HG03442 (cell line): ENCODE results near the gene PSMB5.

ENCODE experiments used
- ATAC-seq: cut with Tn5 transposase; IDR thresholded peaks from one replicate; pipeline ENCODE4 v1.9.1; 2021; ENCODE audit warnings: mild to moderate bottlenecking, moderate library complexity; ENCODE audit not compliant: unreplicated experiment

PSMB5 gene

DNA sequence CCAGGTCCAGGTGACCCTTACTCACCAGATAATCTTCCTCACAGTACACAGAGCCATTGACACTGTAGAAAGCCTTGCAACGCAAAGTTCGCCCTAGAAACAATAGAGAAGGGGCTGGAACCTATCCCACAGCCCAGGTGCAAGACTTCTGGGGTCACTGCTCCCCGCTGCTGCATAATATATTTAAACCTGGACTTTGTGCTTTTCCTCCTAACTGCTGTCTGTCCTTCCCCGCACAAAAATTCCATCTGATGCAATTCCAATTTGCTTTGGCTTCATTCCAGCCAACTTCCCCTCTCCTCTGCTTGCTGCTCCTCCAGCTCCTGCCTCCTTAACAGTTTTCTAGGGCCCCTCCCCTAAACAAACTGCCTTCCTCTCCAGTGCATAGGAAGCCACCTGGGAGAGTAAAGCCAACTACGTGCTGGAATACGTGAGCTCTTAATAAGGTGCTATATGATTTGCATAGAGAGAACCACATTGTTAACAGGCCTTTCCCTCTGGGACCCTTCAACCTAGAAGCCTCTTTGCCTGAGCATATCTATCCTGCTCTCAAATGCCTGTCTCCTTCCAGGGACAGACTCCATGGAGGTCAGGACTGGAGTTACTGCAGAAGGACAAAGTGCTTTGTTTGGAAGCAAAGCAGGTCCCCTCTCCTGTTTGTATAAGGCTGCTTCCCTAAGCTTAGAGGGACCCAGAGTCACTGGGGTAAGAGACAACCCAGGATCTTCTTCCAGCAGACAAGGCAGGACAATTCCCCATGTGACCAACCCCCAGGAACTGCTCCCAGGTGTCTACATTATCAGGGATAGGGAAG lies 57.9 kb downstream of the PSMB5 start:
- no peak for ATAC-seq
